ENCODE results near the gene COL4A2. TPM values are rescaled to one million over a fixed set of nuclear protein-coding genes. Genes with fewer than 3 reads are reported as not detected.

COL4A2 gene
- total RNA-seq, 1 donor from 2014 or later = 332 TPM

DNA sequence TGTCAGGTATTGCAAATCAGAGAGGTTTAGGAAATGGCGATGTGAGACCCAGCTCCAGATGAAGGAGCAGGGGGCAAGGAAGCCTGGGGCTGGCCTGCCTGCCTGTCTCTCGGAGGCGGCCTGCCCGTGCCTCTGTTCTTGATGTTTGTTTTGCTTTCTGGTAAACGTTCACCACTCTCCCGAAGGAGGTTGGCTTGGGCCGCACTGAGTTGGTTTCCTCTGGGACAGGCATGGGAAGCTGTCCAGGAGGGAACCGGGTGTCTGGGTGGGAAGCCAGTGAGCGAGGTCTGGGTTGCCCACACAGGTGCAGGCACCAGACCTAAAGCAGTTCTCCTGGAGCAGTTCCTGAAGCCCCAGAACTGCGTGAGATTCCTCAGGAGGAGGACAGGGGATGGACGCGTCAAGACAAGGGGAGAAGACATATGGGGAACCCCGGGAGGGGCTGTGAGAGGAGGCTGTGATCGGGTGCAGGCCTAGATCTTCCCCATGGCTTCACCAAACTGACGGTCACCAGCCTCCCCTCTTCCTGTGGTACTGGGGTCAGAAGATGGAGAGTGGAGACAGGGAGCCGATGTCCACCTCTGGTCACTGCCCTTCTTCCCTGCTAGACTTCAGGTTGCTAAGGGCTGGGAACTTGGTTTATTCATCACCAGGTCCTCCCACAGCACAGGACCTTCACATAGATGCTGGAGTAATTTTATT is 15.2 kb downstream of the COL4A2 start:
- DNase-seq (ENCODE audit: low spot score) = no peak

GRCh38 chr13:110322828-110323171 is 15.7 kb downstream of the COL4A2 start:
- DNase-seq (ENCODE audit: low spot score) = no peak

- no peak for DNase-seq (ENCODE audit: low spot score)
Observed at GRCh38 chr13:110323172-110323891, 16.2 kb downstream of the COL4A2 start.

DNA sequence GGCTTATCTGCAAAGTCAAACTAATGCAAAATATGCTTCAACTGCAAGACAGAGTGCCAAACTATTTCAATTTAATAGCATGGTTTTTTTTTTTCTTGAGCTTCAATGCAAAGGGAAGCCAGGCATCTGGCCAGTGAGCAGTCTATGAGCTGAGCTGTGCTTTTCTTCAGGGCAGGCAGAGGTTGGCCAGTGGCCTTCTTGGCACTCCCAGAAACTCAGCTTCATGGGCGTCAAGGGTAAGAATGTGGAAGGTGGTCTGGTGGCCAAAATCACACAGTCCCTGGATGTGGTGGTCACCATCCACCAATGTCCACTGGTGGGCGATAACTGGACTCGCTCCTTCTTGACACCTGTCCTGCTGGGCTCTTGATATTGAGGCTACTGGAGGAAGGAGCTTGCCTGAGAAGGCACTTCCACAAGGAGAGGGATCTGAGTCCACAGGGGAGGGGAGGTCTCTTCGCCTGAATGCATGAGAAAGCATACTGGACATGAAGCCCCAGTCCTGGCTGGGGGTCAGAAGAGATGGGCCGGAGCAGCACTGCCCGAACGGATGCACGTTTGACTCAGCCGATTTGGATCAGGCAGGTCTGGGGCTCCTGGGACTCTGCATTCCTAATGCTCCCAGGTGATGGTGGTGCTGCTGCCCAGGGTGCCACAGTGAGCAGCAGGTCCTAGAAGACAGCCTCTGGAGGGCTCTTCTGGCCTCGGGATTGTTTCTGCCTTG is 17.1 kb downstream of the COL4A2 start:
- no peak for DNase-seq (ENCODE audit: low spot score)

- no peak for DNase-seq (ENCODE audit: low spot score)
Observed at GRCh38 chr13:110326263-110326904, 19.3 kb downstream of the COL4A2 start.

DNA sequence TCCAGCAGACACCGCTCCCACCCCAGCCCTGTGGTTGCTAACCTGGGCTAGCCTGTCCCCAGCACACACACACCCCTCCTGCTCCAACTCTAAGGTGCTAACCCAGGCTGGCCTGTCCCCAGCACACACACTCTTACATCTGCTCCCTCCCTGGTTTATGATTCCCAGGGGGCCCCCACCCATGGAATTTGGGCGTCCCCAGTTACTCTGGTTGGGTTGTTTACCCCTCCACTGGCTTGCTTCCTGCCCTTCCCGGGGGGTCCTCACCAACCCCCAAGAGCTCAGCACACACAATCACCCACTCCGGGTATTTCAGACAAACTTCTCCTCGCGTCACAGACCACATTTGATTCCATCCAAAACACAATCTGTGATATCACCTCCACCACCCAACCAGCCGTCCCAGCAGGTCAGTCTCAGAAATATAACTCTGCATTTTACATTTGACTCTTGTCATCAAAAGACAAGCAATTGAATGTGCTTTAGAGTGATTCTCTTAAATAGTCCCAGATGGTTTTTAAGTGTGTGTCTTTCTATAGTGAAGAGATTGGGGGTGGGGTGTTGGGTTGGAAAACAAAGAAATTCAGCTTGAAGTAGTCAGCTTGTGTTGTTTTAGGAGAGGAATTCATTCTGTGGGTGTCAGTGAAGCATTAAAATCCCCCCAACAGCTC is 20.1 kb downstream of the COL4A2 start:
- DNase-seq (ENCODE audit: low spot score) = no peak

GRCh38 chr13:110328573-110328972 is 21.5 kb downstream of the COL4A2 start:
- DNase-seq (ENCODE audit: low spot score) = no peak

DNA sequence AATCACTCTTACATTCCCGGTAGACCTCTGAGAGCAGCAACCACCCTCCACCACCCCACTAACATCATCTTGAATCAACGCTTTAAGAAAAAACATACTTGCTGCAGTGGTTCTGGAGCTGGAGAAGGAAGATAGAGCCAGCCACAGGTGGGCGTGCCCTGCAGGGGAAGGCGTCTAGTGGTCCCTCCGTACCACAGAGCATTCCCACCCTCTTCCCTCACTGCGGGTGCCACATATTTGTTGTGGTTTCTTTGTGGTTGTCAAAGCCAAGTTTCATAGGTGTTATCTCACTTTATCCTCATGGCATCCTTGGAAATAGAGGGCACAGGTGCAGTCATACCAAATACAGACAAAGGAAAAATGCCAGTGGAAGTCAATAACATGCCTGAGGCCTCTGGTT is 22.2 kb downstream of the COL4A2 start:
- DNase-seq (ENCODE audit: low spot score) = no peak

GRCh38 chr13:110329798-110330461 is 22.8 kb downstream of the COL4A2 start:
- DNase-seq (ENCODE audit: low spot score) = no peak

- no peak for DNase-seq (ENCODE audit: low spot score)
Observed at GRCh38 chr13:110330491-110331011, 23.5 kb downstream of the COL4A2 start.

GRCh38 chr13:110331362-110331761 is 24.3 kb downstream of the COL4A2 start:
- DNase-seq (ENCODE audit: low spot score) = no peak

DNA sequence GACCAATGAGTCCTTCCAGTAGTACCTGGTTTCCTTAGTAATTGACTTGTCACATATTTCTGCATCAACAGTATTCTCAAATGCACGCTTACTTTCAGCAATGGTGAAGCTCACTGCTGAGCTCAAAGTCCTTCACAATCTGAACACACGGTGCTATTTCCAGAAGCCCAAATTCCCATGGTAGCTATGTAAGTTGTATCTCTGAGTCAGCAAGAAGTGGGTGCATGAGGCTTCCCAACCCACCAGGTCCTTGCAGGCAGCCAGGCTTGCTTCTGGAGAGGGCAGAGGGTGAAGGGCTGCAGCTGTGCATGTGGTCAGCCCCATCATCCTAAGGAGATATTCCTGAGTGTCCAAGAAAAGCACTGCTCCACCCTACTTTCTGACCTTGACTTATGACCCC is 25.7 kb downstream of the COL4A2 start:
- no peak for DNase-seq (ENCODE audit: low spot score)

GRCh38 chr13:110333837-110334236 is 26.8 kb downstream of the COL4A2 start:
- DNase-seq (ENCODE audit: low spot score) = no peak

- DNase-seq (ENCODE audit: low spot score) = no peak
Observed at GRCh38 chr13:110334256-110334655, 27.2 kb downstream of the COL4A2 start.

DNA sequence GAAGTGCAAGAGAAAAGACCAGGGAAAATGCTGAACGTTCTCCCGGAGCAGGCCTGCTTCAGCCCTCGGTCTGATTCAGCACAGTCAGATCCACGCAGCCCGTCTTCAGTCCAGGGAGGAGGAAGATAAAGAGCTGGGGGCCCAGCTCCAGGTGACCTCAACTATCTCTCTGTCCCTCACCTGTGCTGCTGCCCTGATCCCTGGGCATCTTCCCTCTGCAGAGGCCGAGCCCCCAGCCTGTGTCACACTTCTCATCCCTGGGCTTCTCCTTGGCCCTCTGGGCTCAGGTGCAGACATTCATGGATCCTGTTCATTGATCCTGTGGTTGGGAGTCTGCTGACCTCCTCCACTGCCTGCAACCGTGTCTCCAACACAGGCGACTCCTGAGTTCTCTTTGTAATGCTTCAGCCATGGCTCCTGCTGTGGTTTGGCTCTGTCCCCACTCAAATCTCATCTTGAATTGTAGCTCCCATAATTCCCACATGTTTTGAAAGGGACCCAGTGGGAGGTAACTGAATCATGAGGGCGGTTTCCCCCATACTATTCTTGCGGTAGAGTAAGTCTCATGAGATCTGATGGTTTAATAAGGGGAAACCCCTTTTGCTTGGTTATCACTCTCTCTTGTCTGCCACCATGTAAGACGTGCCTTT is 27.9 kb downstream of the COL4A2 start:
- DNase-seq (ENCODE audit: low spot score) = no peak

DNA sequence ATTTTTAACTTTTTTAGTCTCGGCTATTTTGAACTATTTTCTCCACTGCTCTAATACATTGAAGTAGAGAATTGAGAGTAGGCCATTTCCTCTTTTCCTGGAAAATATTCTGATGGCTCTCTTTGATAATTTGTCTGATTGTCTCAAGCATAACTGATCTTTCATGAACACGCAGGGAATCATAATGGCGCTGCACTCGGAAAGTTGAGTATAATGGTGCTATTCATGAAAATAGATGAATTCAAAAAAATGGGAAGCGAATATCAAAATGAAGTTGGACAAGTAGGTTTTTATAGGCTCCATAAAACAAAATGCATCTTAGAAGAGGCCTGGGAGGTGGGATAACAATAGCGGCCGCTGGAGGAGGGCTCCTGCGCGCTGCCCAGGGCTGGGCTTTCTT is 29.0 kb downstream of the COL4A2 start:
- no peak for DNase-seq (ENCODE audit: low spot score)

- DNase-seq (ENCODE audit: low spot score) = no peak
Observed at GRCh38 chr13:110336681-110337080, 29.6 kb downstream of the COL4A2 start.

- DNase-seq (ENCODE audit: low spot score) = no peak
Observed at GRCh38 chr13:110337247-110337646, 30.2 kb downstream of the COL4A2 start.

DNA sequence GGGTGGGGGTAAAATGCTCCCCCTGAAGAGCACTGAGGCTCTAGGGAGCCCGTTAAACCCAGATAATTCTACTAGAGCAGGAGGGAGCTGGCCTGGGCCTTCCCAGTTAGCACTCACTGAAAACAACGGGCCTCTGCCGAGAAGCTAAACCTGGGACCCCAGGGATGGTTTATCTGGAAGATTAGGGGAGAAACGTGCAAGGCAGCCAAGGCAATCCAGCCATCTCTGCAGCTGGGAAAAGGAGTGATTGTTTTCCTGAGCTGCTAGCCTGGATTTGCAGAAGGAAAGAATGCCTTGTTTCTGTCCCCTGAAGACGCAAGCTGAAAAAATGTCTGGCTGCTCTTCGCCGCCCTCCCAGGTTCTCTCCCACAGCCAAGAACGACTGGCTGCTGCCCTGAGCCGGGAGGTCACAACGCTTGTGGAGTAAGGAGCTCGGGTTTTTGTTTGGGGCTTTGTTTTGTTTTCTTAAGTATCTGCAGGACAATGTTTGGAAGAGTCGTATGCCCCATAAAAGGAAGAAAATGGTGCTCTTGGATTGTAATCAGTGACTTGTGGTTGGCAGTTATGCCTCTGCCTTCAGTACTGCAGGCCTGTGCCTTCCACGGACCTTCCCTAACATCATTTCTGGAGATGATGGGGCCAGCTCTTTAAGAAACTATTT is 31.5 kb downstream of the COL4A2 start:
- DNase-seq (ENCODE audit: low spot score) = peak; percentile 62

DNA sequence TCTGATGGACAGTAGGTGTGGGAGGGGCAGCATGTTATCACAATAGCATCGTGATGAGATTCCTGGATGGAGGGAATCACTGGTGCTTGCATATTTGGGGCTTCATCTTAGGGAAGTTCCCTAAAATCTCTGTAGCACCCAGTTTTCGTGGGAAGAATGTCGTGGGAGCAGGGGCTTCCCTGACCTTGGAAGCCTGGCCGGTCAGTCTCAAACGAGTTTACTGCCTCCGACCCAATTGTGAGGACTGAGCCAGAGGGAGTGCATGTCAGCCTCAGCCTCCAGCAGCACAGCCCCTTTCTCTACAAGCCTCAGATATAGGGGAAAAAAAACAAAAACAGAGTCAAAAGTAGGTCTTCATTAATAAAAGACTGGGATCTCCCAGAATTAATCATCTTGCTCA is 32.2 kb downstream of the COL4A2 start:
- no peak for DNase-seq (ENCODE audit: low spot score)
